Erythroblast (primary cell): ENCODE data around the gene AANAT.

Experiments used
- GATA1 ChIP-seq: IDR thresholded peaks from 2 replicates; pipeline ENCODE4 v1.6.1; 2011; ENCODE audit warnings: low read depth, mild to moderate bottlenecking, control low read depth, low read length, moderate library complexity
- POLR2A ChIP-seq: IDR thresholded peaks from 2 replicates; pipeline ENCODE4 v1.6.1; 2011; ENCODE audit warnings: mild to moderate bottlenecking, low read length

DNA sequence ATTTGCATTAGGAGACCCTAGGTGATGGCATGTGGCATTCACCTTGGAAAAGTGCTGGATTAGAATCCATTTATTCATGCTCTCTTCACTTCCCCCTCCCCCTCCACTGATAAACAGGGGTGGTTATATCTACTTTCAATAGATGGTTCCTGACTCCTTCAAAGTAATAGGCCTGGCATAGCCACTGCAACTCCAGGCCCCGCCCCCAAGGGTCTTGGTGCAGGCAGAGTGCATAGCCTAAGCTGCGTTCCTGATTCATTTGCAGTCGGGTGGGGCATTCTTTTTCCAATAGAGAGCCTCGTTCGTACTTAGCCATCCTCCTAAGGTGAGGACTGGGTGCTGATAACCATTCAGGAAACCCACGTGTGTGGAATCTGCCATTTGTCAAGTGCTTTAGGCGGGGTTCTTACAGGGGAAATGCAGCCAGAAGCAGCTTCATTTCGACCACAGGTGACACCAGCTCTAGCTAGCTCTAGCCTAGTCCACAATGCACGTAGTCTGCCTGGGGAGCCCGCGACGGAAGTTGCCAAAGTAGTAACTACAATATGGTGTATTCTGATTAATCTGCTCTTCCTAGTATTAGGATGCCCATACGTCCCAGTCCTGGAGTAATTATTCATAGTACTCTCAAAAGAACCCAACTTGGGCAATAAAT is 25.6 kb upstream of the AANAT start:
- TF ChIP-seq POLR2A (no peak), GATA1 (no peak)
